SU-DHL-6 (cell line): ENCODE results near the gene PPP1R13L.

ENCODE experiments used
- H2AFZ ChIP-seq: fragments of 200-600 bp; sonication (generic); 2 replicates; pipeline ENCODE4 v1.6.1; 2014; ENCODE audit warnings: low read depth, mild to moderate bottlenecking, moderate library complexity, mixed read lengths, antibody characterized with exemption, low read length; ENCODE audit not compliant: severe bottlenecking
- H3F3A ChIP-seq: fragments of 200-600 bp; shearing (Covaris generic); 2 replicates; pipeline ENCODE4 v1.6.0; 2016; ENCODE audit warnings: antibody characterized with exemption, mild to moderate bottlenecking; ENCODE audit not compliant: insufficient read depth
- H3K27ac ChIP-seq: fragments of 200-600 bp; sonication (generic); 2 replicates; pipeline ENCODE4 v1.5.1; 2016; ENCODE audit warnings: low read depth, mild to moderate bottlenecking, low read length, moderate library complexity, mixed read lengths
- H3K27me3 ChIP-seq: fragments of 200-600 bp; sonication (generic), shearing (Covaris generic); 2 replicates; pipeline ENCODE4 v1.6.0; 2014; ENCODE audit warnings: mild to moderate bottlenecking, low read length
- H3K36me3 ChIP-seq: fragments of 200-600 bp; sonication (generic); 2 replicates; pipeline ENCODE4 v1.6.1; 2014; ENCODE audit warnings: mild to moderate bottlenecking, low read length, mixed read lengths
- H3K4me2 ChIP-seq: fragments of 300-600, 200-600 bp; shearing (Covaris generic), sonication (generic); 2 replicates; pipeline ENCODE4 v1.6.0; 2014; ENCODE audit warnings: low read length, low read depth, mild to moderate bottlenecking; ENCODE audit not compliant: poor library complexity, severe bottlenecking
- H3K4me3 ChIP-seq: fragments of 200-600 bp; sonication (generic); 2 replicates; pipeline ENCODE4 v1.5.1; 2014; ENCODE audit warnings: antibody characterized with exemption, low read length, mild to moderate bottlenecking, mixed read lengths; ENCODE audit not compliant: insufficient read depth, poor library complexity, severe bottlenecking
- H3K79me2 ChIP-seq: fragments of 200-600 bp; sonication (generic); 2 replicates; pipeline ENCODE4 v1.6.1; 2014; ENCODE audit warnings: mild to moderate bottlenecking, low read length, moderate library complexity; ENCODE audit not compliant: insufficient read depth
- H3K9ac ChIP-seq: fragments of 200-600 bp; sonication (generic); 2 replicates; pipeline ENCODE4 v1.7.0; 2014; ENCODE audit warnings: mild to moderate bottlenecking, low read length
- H3K9me2 ChIP-seq: fragments of 200-600 bp; sonication (generic); replicated peaks from 2 replicates; pipeline ENCODE4 v1.6.1; 2014; ENCODE audit warnings: low read length; ENCODE audit not compliant: insufficient read depth
- H3K9me3 ChIP-seq: fragments of 200-600 bp; sonication (generic); 2 replicates; pipeline ENCODE4 v1.6.1; 2014; ENCODE audit warnings: low read length, mixed read lengths; ENCODE audit not compliant: insufficient read depth
- H4K20me1 ChIP-seq: fragments of 200-600 bp; sonication (generic); 2 replicates; pipeline ENCODE4 v1.6.1; 2014; ENCODE audit warnings: low read depth, mild to moderate bottlenecking, antibody characterized with exemption, low read length, moderate library complexity, mixed read lengths
- EZH2phosphoT487 ChIP-seq: fragments of 200-600 bp; sonication (generic), shearing (Covaris generic); conservative IDR thresholded peaks from 2 replicates; pipeline ENCODE4 v1.6.1; 2018; ENCODE audit warnings: mild to moderate bottlenecking, antibody characterized with exemption, low read length, moderate library complexity, mixed read lengths
- TF ChIP-seq, protein P1 (sequence below): fragments of 200-600 bp; sonication (generic); IDR thresholded peaks from one replicate; pipeline ENCODE4 v1.5.1; 2017; ENCODE audit warnings: antibody characterized with exemption, mild to moderate bottlenecking, low read length, moderate library complexity; ENCODE audit not compliant: insufficient read depth, poor library complexity, severe bottlenecking

The PPP1R13L gene, protein sequence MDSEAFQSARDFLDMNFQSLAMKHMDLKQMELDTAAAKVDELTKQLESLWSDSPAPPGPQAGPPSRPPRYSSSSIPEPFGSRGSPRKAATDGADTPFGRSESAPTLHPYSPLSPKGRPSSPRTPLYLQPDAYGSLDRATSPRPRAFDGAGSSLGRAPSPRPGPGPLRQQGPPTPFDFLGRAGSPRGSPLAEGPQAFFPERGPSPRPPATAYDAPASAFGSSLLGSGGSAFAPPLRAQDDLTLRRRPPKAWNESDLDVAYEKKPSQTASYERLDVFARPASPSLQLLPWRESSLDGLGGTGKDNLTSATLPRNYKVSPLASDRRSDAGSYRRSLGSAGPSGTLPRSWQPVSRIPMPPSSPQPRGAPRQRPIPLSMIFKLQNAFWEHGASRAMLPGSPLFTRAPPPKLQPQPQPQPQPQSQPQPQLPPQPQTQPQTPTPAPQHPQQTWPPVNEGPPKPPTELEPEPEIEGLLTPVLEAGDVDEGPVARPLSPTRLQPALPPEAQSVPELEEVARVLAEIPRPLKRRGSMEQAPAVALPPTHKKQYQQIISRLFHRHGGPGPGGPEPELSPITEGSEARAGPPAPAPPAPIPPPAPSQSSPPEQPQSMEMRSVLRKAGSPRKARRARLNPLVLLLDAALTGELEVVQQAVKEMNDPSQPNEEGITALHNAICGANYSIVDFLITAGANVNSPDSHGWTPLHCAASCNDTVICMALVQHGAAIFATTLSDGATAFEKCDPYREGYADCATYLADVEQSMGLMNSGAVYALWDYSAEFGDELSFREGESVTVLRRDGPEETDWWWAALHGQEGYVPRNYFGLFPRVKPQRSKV

DNA sequence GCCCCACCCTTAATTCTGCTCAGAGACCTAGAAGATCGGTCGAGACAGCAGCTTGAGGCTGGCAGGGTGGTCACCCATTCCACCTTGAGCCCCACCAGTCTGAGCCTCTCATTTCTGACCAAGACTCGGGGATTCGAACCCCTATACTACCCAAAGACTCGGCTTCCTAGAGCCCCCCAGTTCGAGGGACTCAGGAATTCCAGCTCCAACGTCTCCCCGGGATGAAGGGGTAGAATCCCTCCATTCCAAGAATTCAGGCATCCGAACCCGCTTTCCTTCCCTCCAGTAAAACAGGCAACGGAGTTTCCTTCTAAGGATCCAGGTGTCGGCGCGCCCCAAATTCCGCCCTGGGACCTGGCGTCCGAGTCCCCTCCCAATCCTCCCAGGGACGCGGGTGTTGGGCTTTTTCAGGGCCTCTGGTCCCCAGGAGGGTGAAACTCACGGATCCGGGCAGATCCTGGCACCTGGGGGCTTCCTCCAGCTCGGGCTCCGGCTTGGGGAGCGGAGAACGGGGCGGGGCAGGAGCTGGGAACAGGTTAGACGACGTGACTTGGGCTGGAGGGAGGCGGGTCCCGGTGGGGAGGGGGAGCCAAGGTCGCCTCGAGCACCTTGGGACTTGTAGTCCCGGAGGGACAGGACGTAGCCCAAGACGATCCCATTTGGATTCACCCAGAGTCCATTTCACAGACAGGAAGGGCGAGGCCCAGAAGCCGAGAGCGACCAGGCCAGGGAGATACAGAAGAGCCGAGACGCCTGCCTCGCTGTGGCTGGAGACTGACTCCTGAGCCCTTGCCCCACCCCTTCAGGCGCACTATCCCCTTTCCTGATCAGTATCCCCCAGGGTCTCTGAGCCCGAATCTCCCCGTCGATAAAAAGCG lies at the start of gene PPP1R13L:
TSS of gene PPP1R13L (minus strand) at position 513 of the 878 bp plus-strand sequence. CDS start 6,751 bp downstream, outside the sequence.
- H3K9me3 ChIP-seq: no peaks in the 10 kb centered on the region
- no peaks in the 10 kb centered on the region for H3F3A ChIP-seq
- H3K27me3 ChIP-seq: no peaks in the 10 kb centered on the region
- H3K9me2 ChIP-seq: no peaks in the 10 kb centered on the region
- H3K27ac ChIP-seq: peak within 1 kb of the TSS; percentile 84
- peak within 1 kb of the TSS; percentile 98 for H3K4me3 ChIP-seq
- H2AFZ ChIP-seq: peak within 1 kb of the TSS; percentile 90
- H4K20me1 ChIP-seq: no peaks in the 10 kb centered on the region
- peak within 1 kb of the TSS; percentile 80 for H3K9ac ChIP-seq
- peak within 1 kb of the TSS; percentile 92 for H3K4me2 ChIP-seq
- H3K36me3 ChIP-seq: no peaks in the 10 kb centered on the region
- TF ChIP-seq, protein P1, sequence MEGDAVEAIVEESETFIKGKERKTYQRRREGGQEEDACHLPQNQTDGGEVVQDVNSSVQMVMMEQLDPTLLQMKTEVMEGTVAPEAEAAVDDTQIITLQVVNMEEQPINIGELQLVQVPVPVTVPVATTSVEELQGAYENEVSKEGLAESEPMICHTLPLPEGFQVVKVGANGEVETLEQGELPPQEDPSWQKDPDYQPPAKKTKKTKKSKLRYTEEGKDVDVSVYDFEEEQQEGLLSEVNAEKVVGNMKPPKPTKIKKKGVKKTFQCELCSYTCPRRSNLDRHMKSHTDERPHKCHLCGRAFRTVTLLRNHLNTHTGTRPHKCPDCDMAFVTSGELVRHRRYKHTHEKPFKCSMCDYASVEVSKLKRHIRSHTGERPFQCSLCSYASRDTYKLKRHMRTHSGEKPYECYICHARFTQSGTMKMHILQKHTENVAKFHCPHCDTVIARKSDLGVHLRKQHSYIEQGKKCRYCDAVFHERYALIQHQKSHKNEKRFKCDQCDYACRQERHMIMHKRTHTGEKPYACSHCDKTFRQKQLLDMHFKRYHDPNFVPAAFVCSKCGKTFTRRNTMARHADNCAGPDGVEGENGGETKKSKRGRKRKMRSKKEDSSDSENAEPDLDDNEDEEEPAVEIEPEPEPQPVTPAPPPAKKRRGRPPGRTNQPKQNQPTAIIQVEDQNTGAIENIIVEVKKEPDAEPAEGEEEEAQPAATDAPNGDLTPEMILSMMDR: no peak
- TF ChIP-seq EZH2phosphoT487: no peak
- H3K79me2 ChIP-seq: peaks cover 16% of the 10 kb centered on the region

DNA sequence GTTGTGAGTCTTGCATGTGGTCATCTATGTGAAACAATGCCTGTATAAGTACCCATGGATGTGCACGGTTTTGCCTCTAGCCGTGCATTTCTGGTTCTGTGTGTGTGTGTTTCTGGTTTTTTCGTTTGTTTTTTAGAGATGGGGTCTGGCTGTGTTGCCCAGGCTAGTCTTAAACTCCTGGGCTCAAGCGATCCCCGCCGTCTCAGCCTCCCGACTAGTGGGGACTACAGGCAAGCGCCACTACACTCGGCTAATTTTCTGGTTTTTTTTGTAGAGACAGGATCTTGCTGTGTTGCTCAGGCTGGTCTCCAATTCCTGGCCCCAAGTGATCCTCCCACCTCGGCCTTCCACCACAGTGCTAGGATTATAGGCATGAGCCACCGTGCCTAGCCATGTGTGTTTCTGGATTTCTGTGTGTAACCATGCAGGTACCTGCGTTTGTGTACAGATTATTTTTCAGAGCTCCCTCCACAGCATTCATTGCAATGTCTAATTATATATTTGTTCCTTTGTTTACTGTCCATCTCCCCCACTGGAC lies 47.0 kb upstream of the PPP1R13L start:
- H3K9me3 ChIP-seq: no peaks in the 10 kb centered on the region
- H3K27me3 ChIP-seq: no peaks in the 10 kb centered on the region
- no peak overlapping the region for H3K9ac ChIP-seq
- H3K4me2 ChIP-seq: no peak overlapping the region
- no peak overlapping the region for H3K4me3 ChIP-seq
- peaks cover 5% of the 10 kb centered on the region; the same call in 1 of the 2 replicates for H3F3A ChIP-seq
- no peak overlapping the region for H2AFZ ChIP-seq
- no peaks in the 10 kb centered on the region for H3K79me2 ChIP-seq
- TF ChIP-seq, protein P1: no peak
- TF ChIP-seq EZH2phosphoT487: no peak
- H3K27ac ChIP-seq: no peak overlapping the region
- no peaks in the 10 kb centered on the region for H3K36me3 ChIP-seq
- H3K9me2 ChIP-seq: no peaks in the 10 kb centered on the region
- H4K20me1 ChIP-seq: no peaks in the 10 kb centered on the region

- Histone ChIP-seq H3K27me3 (no peaks in the 10 kb centered on the region), H3K9me2 (no peaks in the 10 kb centered on the region), H3K4me2 (peak overlapping the region; percentile 64), H3K27ac (no peak overlapping the region), H2AFZ (peak overlapping the region; percentile 46), H3K4me3 (peak overlapping the region; percentile 59), H3F3A (peaks cover 5% of the 10 kb centered on the region; the same call in 1 of the 2 replicates), H3K9me3 (no peaks in the 10 kb centered on the region), H3K79me2 (no peaks in the 10 kb centered on the region), H4K20me1 (no peaks in the 10 kb centered on the region), H3K36me3 (no peaks in the 10 kb centered on the region), H3K9ac (peak overlapping the region; percentile 32)
- no peak for TF ChIP-seq EZH2phosphoT487
- TF ChIP-seq, protein P1: no peak
These were observed 46.4 kb upstream of the PPP1R13L start for GRCh38 chr19:45451131-45451849.
